Stimulated activated naive B cell treated with anti-CD40 and anti-IgM and Interleukin-4, amounts not matched to agents 10 μg/mL and 1 μg/mL and 100 μg/mL, for 72 hours (primary cell): ENCODE results near the gene SH3RF3.

Source experiments
- ATAC-seq, 2 donors: fragments of 150-1000 bp; cut with Tn5 transposase; replicated peaks; 2 replicates each; pipeline ENCODE4 v1.10.0; 2021; ENCODE audit warnings: moderate library complexity in 1 of 2
- DNase-seq: peaks from one replicate; pipeline ENCODE4 v3.0.0; 2021
- H3K27ac Mint-ChIP-seq: one replicate; pipeline ENCODE4 v1.8.0; 2022; ENCODE audit warnings: mild to moderate bottlenecking, mixed read lengths
- H3K27me3 Mint-ChIP-seq, 2 donors: one replicate each; pipeline ENCODE4 v1.8.0; 2022; ENCODE audit warnings: mixed read lengths in 2 of 2
- H3K36me3 Mint-ChIP-seq, 2 donors: one replicate each; pipeline ENCODE4 v1.8.0; 2022; ENCODE audit warnings: mixed read lengths in 2 of 2, mild to moderate bottlenecking in 1 of 2
- H3K4me1 Mint-ChIP-seq, 2 donors: one replicate each; pipeline ENCODE4 v1.8.0; 2022; ENCODE audit warnings: mixed read lengths in 2 of 2, mild to moderate bottlenecking in 1 of 2
- H3K4me3 Mint-ChIP-seq, 2 donors: one replicate each; pipeline ENCODE4 v1.8.0; 2022; ENCODE audit warnings: mild to moderate bottlenecking in 2 of 2, mixed read lengths in 2 of 2, moderate library complexity in 1 of 2
- H3K9me3 Mint-ChIP-seq, 2 donors: one replicate each; pipeline ENCODE4 v1.8.0; 2022; ENCODE audit warnings: mixed read lengths in 2 of 2, mild to moderate bottlenecking in 1 of 2

The SH3RF3 gene

DNA sequence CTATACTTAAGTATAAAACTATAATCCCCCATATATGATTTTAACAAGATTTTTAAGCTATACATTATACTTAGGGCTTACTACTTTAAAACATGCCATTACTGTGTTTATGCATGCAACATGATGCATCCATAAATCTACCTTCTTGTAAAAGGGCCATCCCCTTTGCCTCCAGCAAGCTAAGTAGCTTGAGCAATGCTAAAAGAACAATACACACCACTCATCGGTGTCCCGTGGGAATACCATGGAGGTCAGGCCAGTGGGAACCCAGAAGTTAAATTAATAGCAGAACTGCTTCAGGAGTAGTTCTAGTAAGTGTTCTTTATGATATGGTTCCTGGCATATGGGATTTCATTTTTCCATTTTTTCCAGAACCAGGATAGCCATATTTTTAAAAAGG lies 37.8 kb downstream of the SH3RF3 start:
- peaks cover 0 to 3% of the 10 kb centered on the region in 2 donors for H3K36me3 Mint-ChIP-seq
- no peak for DNase-seq
- no peak overlapping the region for H3K27ac Mint-ChIP-seq
- H3K9me3 Mint-ChIP-seq = no peaks in the 10 kb centered on the region
- no peak for ATAC-seq
- H3K4me3 Mint-ChIP-seq = no peak overlapping the region
- peaks cover 2 to 11% of the 10 kb centered on the region in 2 donors for H3K4me1 Mint-ChIP-seq
- no peaks in the 10 kb centered on the region for H3K27me3 Mint-ChIP-seq

DNA sequence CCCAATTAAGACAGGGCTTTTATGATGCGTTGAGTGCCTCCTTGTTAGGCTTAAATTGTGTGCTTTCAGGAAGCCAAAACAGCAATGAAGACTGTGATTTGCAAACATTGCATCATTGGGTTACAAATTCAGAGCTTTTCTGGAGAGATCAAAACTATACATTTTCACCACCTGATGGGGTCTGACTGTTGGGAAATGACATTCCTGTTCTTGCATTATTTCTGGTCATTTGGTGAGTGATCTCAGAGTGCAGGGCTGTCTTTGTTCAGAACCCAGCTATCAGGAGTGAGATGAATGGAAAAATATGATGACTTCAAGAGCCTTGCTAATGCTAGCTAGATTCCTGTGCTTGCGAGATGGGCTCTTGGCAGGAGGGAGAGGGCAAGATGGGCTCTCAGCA lies 39.1 kb downstream of the SH3RF3 start:
- Mint-ChIP-seq H3K36me3 (peaks cover 0 to 3% of the 10 kb centered on the region in 2 donors), H3K27me3 (no peaks in the 10 kb centered on the region), H3K27ac (no peak overlapping the region), H3K4me3 (no peak overlapping the region), H3K4me1 (peaks cover 2 to 11% of the 10 kb centered on the region in 2 donors), H3K9me3 (no peaks in the 10 kb centered on the region)
- no peak for ATAC-seq
- no peak for DNase-seq

DNA sequence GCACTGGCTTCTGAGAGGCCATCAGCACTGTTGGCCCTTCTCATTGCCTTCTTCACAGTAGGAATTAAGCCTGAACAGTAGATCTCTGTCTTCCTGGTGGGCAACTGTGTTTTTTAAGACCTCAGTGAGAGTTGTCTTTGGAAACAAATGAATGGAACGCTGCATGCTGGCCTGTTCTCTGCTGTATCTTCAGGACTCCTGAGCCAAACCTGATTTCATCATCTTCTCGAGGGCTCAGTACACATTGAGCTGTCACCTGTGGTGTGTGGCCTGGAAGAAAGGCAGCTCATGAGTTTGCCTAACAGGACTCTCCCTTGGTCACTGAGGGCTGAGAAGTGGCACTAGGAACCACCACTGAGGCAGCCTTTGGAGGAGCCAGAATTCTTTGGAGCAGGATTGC lies 39.7 kb downstream of the SH3RF3 start:
- no peak overlapping the region for H3K4me3 Mint-ChIP-seq

DNA sequence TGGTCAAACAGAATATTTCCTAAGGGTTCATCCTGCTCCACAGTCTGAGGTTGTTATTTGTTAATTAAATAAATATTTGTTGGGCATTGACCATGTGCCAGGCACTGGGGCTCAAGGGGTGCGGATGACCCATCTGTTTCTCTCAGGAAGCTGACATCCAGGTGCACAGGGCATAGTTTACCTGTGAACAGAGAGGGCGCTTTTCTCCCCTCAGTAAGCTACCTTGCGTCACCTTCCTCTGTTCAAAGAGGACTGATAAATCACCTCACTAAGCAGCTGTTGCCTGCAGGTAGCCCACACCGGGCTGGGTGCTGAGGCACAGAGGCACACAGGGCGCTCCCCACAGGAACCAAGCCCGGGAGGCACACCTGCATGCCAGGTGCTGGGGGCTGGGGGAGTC lies 41.6 kb downstream of the SH3RF3 start:
- peaks cover 0 to 7% of the 10 kb centered on the region in 2 donors for H3K4me1 Mint-ChIP-seq
- H3K4me3 Mint-ChIP-seq = no peak overlapping the region
- H3K27ac Mint-ChIP-seq = no peak overlapping the region
- peaks cover 2 to 3% of the 10 kb centered on the region in 2 donors for H3K36me3 Mint-ChIP-seq
- ATAC-seq (no peak), DNase-seq (no peak)
- H3K27me3 Mint-ChIP-seq = no peaks in the 10 kb centered on the region
- H3K9me3 Mint-ChIP-seq = peaks cover 0 to 2% of the 10 kb centered on the region in 2 donors

More for the DNA sequence above, 39.7 kb downstream of the SH3RF3 start:
- DNase-seq (no peak), ATAC-seq (no peak)
- Mint-ChIP-seq H3K9me3 (no peaks in the 10 kb centered on the region), H3K27me3 (no peaks in the 10 kb centered on the region), H3K27ac (no peak overlapping the region), H3K4me1 (peaks cover 2 to 11% of the 10 kb centered on the region in 2 donors), H3K36me3 (peaks cover 0 to 3% of the 10 kb centered on the region in 2 donors)

DNA sequence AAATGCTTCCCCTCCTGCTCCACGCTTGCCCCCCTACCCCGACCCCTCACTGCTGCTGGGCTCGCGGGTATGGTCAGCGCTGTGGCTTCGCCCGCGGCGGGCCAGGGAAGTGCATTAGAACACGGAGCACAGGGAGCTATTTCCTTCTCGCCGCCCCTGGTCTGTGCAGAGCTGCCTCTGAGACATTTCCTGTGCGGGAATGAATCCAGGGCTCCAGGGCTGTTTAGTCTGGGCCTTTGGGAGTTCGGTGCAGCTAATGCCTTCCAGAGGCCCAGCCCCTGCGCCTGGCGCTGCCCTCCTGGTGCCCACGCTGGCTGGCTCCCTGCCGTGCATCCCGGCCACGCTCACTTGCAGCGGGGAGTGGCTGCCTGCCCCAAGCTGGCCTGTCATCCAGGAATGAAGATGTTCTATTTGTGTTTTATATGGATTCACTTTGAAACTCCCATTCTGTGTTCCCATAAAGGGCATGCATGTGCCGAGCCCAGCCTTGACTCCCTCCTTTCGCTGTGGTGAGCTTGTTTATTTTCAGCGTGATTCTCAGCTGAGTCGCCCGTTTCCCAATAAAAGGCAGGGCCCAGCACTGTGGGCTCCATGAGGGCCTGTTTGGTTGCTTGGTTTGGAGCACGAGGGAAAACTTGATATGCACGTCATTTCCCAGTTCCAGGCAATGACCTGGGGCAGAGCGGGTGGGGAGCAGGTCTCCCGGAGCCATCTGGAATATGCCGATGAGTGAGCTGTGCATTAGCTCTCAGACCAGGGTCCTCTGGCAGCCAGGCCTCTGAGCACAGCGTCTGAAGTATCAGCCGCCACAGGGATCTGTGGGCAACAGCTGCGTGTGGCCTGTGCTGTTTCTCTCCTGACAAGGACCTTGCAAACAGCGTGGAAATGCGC lies 42.7 kb downstream of the SH3RF3 start:
- no peaks in the 10 kb centered on the region for H3K27me3 Mint-ChIP-seq
- peaks cover 0 to 7% of the 10 kb centered on the region in 2 donors for H3K4me1 Mint-ChIP-seq
- no peak overlapping the region for H3K4me3 Mint-ChIP-seq
- H3K36me3 Mint-ChIP-seq = peaks cover 0 to 2% of the 10 kb centered on the region in 2 donors
- no peak overlapping the region for H3K27ac Mint-ChIP-seq
- DNase-seq = no peak
- no peak for ATAC-seq
- H3K9me3 Mint-ChIP-seq = peaks cover 0 to 3% of the 10 kb centered on the region in 2 donors

DNA sequence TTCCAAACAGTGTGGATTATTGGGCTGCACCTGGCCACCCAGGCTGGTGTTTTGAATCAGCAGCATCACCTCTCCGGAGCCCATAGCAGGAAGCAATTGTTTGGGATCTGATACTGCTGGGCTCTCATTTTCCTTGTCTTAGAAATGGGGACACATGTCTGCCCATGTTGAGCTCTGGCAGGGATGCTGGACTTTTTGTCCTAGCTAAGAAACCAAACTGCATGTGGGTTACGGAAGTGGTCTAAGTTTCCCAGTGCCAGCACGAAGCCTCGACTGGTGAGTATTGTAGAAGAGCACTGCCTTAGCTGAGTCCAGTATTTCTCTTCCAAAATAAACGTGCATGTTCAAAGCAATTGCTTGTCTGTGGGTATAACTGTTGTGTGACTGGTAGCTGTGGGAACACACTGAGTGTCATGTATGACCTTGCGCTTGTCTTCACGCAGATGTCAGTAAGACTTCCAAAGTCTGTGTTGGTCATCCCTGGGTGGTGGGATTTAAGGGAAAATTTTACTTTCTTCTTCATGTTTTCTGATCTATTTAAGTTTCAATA lies 43.6 kb downstream of the SH3RF3 start:
- Mint-ChIP-seq H3K27ac (no peak overlapping the region), H3K4me3 (no peak overlapping the region), H3K36me3 (peaks cover 0 to 2% of the 10 kb centered on the region in 2 donors), H3K9me3 (peaks cover 0 to 3% of the 10 kb centered on the region in 2 donors), H3K4me1 (peaks cover 0 to 7% of the 10 kb centered on the region in 2 donors), H3K27me3 (no peaks in the 10 kb centered on the region)
- ATAC-seq (no peak), DNase-seq (no peak)

DNA sequence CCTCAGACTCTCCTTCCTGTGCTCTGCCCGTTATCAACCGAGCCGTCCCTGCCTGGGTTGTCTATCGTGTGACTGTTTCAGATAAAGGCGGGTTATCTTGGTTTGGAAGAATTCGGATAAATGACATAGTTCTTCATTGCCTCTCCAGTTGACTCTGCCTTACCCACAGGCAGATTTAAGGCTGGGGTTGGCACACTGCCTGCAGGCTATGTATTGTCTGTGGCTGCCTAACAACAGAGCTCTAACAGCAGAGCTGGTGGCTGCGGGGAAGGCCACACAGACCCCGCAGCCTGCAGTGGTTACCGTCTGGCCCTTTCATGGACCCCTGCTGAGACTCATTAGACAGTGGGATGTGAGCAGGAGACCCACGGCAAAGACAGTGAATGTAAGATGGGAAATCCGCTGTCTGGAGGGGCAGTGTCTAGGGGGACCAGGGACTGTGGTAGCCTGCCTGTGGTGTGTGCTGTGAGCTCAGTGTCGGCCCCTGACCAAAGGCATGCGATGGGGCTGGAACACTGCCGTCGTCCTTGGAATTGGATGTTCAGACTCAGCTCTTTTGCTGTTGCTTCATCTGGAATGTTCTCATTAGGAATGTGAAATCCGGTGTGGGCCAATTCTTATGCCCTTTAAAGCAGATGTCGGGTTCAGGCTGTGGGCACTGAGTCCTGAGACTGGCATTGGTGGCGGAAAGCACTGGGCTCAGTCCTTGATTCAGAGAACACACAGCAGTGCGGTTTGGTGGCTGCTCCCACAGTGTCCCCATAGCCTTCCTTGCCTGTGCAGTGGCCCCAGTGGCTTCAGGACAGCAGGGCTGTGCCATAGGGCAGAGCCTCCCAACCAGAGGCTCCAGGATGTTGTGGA lies 44.5 kb downstream of the SH3RF3 start:
- peaks cover 0 to 3% of the 10 kb centered on the region in 2 donors for H3K9me3 Mint-ChIP-seq
- H3K27me3 Mint-ChIP-seq = no peaks in the 10 kb centered on the region
- ATAC-seq (no peak), DNase-seq (no peak)
- peaks cover 0 to 2% of the 10 kb centered on the region in 2 donors for H3K36me3 Mint-ChIP-seq
- no peak overlapping the region for H3K4me3 Mint-ChIP-seq
- no peak overlapping the region for H3K27ac Mint-ChIP-seq
- H3K4me1 Mint-ChIP-seq = peaks cover 0 to 7% of the 10 kb centered on the region in 2 donors

DNA sequence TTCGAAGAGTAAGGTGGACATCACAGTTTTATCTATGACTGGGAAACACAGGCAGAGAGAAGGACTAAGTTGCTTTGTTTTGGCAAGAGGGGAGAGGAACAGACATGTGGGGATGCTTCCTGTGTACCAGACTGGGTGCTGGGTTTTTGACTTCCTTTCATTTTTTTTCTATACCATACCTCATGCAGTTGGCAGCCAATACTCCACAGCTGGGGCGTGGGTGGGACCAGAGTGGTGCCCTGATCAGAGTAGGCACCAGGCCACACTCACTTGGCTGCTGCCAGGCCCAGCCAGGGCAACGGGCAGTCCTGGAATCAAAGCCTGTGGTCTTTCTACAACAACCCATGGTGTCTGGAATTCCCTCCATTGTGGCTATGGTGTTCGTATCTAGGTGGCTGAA lies 45.2 kb downstream of the SH3RF3 start:
- no peak overlapping the region for H3K27ac Mint-ChIP-seq
- no peaks in the 10 kb centered on the region for H3K27me3 Mint-ChIP-seq
- H3K9me3 Mint-ChIP-seq = peaks cover 0 to 3% of the 10 kb centered on the region in 2 donors
- H3K4me3 Mint-ChIP-seq = no peak overlapping the region
- no peak for DNase-seq
- no peak for ATAC-seq
- H3K36me3 Mint-ChIP-seq = peaks cover 0 to 2% of the 10 kb centered on the region in 2 donors
- H3K4me1 Mint-ChIP-seq = peaks cover 0 to 7% of the 10 kb centered on the region in 2 donors

DNA sequence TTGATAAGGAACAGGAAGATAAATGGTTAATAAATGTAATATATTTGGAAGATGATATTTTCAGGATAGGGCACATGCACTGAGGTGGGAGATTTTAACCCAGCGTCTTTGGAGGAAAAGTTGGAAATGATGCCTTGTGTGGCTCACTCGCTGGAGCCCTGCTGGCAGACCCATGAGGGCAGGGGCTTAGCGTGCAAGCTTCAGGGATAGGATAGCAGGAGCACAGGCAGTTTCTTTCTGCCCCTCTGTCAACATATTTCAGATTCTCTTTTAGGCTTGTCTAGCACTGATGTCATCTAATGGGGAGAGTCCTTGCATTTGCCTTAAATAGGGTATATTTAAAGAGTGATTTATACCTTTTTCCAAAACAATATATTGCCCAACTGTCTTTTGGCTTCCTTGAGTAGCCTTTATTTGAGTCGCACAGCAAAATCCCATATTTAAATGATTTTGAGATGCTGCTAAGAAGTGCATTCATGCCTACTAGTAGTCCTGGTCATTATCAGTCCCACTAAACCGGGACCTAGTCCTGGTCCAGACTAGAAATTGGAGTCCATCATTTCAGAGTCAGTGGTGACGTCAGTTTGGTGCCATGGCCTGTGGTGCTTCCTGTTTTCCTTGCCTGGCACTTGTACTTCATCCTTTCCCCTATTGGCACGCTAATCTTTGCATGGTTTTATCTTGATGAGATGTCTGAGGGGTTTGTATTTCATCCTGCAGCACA lies 45.8 kb downstream of the SH3RF3 start:
- no peak for DNase-seq
- Mint-ChIP-seq H3K36me3 (peaks cover 0 to 6% of the 10 kb centered on the region in 2 donors), H3K27me3 (no peaks in the 10 kb centered on the region), H3K9me3 (peaks cover 5 to 6% of the 10 kb centered on the region in 2 donors), H3K27ac (no peak overlapping the region), H3K4me1 (peaks cover 0 to 7% of the 10 kb centered on the region in 2 donors), H3K4me3 (no peak overlapping the region)
- ATAC-seq = no peak

DNA sequence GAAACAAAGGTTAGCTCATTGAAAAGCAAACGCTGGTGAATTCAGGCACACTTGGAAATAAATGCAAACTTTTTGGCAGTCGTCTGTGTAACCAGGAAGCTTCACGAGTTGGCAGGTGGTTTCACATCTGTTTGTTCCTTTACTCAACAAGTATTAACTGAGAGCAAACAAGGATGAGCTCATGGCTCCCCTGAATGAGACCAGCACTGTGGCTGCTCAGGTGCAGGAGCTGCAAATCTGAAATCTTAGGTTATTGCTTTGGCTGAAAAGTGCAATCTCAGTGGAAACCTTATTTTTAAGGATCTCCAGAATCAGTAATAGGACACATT lies 46.3 kb downstream of the SH3RF3 start:
- H3K4me3 Mint-ChIP-seq = no peak overlapping the region
- H3K4me1 Mint-ChIP-seq = peaks cover 0 to 7% of the 10 kb centered on the region in 2 donors
- ATAC-seq = no peak
- H3K27me3 Mint-ChIP-seq = no peaks in the 10 kb centered on the region
- no peak for DNase-seq
- H3K36me3 Mint-ChIP-seq = peaks cover 4 to 9% of the 10 kb centered on the region in 2 donors
- no peak overlapping the region for H3K27ac Mint-ChIP-seq
- H3K9me3 Mint-ChIP-seq = peaks cover 8 to 9% of the 10 kb centered on the region in 2 donors

DNA sequence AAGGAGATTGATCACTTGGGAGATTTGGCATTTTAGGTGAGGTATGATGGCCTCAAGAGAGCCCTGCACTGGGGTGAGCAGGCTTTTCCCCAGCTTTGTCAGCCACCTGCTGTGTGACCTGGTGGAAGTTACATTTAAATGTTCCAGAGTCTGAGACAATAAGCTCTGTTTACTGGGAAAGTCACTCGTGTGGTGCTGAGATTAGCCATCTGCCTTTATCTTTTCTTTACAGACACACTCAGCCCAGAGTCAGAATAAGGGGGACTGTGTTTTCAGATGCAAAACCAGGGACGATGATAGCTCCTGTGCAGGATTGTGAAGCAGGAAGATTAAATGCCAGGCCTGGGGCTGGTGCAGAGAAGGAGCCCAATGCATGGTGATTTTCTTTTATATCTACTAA lies 47.9 kb downstream of the SH3RF3 start:
- Mint-ChIP-seq H3K4me1 (peaks cover 0 to 7% of the 10 kb centered on the region in 2 donors), H3K27ac (no peak overlapping the region), H3K36me3 (peaks cover 7 to 12% of the 10 kb centered on the region in 2 donors), H3K4me3 (no peak overlapping the region), H3K9me3 (peaks cover 16 to 19% of the 10 kb centered on the region in 2 donors), H3K27me3 (no peaks in the 10 kb centered on the region)
- DNase-seq (no peak), ATAC-seq (no peak)

DNA sequence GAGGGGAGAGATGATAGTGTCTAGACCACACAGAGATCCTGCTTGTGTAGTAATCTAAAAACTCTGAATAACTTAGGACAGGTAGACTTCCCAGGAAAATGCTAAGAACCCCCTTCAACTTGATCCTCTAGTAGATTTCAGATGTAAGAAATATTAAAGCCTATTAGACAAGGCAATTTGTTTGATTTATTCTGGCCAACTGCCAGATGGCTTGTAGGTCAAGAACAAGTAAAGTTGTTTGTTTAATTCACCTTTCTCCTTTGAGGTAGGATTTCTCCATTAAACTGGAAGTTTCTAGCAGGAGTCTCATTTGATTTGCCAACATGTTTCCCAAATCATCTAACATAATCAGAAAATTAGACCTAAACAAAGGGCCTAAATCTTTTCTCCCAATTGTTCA lies 48.6 kb downstream of the SH3RF3 start:
- ATAC-seq (no peak), DNase-seq (no peak)
- peaks cover 16 to 19% of the 10 kb centered on the region in 2 donors for H3K9me3 Mint-ChIP-seq
- H3K4me1 Mint-ChIP-seq = peaks cover 0 to 7% of the 10 kb centered on the region in 2 donors
- no peak overlapping the region for H3K27ac Mint-ChIP-seq
- no peak overlapping the region for H3K4me3 Mint-ChIP-seq
- no peaks in the 10 kb centered on the region for H3K27me3 Mint-ChIP-seq
- H3K36me3 Mint-ChIP-seq = peaks cover 7 to 12% of the 10 kb centered on the region in 2 donors

DNA sequence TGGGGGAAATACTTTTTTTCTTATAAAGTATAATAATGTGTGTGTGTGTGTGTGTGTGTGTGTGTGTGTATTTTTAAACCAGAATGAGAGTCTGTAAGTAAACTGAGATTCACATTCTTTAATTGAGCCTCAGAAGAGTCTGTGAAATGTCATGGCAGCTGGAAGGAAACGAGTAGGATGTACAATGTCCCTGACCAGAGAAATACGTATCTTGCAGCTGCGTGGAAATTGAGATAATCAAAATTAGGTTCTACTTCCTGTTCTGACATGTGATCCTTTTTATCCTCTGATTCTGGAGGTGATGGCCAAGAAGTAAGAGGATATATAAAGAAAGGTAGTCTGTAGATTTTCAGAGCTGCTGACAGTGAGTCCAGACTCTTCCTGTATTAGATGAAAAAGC lies 50.0 kb downstream of the SH3RF3 start:
- Mint-ChIP-seq H3K36me3 (peaks cover 7 to 12% of the 10 kb centered on the region in 2 donors), H3K27me3 (no peaks in the 10 kb centered on the region), H3K9me3 (peaks cover 16 to 19% of the 10 kb centered on the region in 2 donors), H3K4me1 (peaks cover 0 to 6% of the 10 kb centered on the region in 2 donors), H3K4me3 (no peak overlapping the region), H3K27ac (no peak overlapping the region)
- DNase-seq (no peak), ATAC-seq (no peak)

DNA sequence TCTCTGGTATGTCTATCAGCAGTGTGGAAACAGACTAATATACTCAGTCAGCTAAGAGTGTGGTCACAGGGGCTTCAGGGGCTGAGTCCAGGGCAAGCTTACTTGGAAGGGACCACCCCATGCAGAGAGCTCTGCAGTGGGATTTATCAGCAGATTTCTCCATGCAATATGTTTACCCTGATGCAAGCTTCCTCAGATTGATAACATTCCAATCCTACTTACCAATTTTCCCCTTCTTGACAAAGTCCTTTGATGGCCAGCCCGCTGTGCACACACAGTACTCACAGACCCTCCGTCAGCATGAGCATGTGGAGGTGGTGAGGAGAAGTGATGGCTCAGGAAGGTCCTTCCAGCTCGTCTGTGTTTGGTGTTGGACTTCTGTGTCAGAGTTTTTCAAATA lies 51.8 kb downstream of the SH3RF3 start:
- H3K4me3 Mint-ChIP-seq = no peak overlapping the region
- no peaks in the 10 kb centered on the region for H3K27me3 Mint-ChIP-seq
- H3K36me3 Mint-ChIP-seq = peaks cover 7 to 10% of the 10 kb centered on the region in 2 donors
- ATAC-seq (no peak), DNase-seq (no peak)
- H3K9me3 Mint-ChIP-seq = peaks cover 15 to 19% of the 10 kb centered on the region in 2 donors
- H3K27ac Mint-ChIP-seq = no peak overlapping the region
- H3K4me1 Mint-ChIP-seq = no peaks in the 10 kb centered on the region
